ENCODE data around the gene DCLRE1A.

GRCh38 chr10:113823389-113823788, 30.5 kb downstream of the DCLRE1A start:
- TF ChIP-seq CTCF (IDR thresholded peaks at IDR 0.05) (no peak), TCF7L2 (IDR thresholded peaks at IDR 0.05; ENCODE audit: low read depth, low read length) (no peak)

Data from Panc1 (cell line).